Measurements from ENCODE around the gene TRIM71. TPM values are rescaled to one million over a fixed set of nuclear protein-coding genes. Genes with fewer than 3 reads are reported as not detected.
A peak's percentile ranks its signal among the peaks of the same experiment; 100 is the strongest.

The TRIM71 gene
- total RNA-seq, 2 donors from 2014 or later, result not detected

GRCh38 chr3:32813180-32813579, 4.6 kb upstream of the TRIM71 start:
- no peak for DNase-seq (ENCODE audit: low spot score)
- Histone ChIP-seq H3K27ac (no peak overlapping the region), H3K36me3 (no peaks in the 10 kb centered on the region), H3K27me3 (replicated peaks; ENCODE audit: insufficient read depth) (peaks cover 12% of the 10 kb centered on the region), H3K4me3 (no peak overlapping the region), H3K9me3 (no peaks in the 10 kb centered on the region), H3K4me1 (ENCODE audit: control insufficient read depth in 1 of 2, low read depth in 2 of 2) (peaks cover 8 to 18% of the 10 kb centered on the region in 2 donors)
- ATAC-seq (ENCODE audit: insufficient number of reproducible peaks, low FRiP score, low read depth), result no peak
- TF ChIP-seq CTCF (IDR thresholded peaks at IDR 0.05), result no peak

DNA sequence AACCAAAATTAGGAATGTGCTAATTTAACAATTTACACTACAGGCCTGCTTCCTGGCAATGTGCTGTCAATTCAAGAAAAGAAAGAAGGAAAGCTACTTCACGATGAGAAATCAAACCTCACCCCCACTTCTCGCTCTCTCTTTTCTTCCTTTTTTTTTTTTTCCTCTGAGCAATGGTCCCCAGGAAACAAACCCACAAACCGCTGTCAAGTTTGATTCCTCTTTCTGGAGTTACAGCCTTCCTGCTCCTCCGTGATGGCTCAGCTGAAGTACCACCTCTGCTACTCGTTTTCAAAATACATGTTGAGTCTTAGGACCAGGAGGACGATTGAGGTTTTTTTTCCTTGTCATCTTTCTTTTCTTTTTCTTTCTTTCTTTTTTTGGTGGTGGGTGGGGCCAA, 3.4 kb upstream of the TRIM71 start:
- no peaks in the 10 kb centered on the region for H3K9me3 ChIP-seq
- no peak for TF ChIP-seq CTCF (IDR thresholded peaks at IDR 0.05)
- H3K36me3 ChIP-seq, result no peaks in the 10 kb centered on the region
- no peak overlapping the region for H3K4me3 ChIP-seq
- no peak overlapping the region for H3K27ac ChIP-seq
- peaks cover 8 to 26% of the 10 kb centered on the region in 2 donors for H3K4me1 ChIP-seq (ENCODE audit: control insufficient read depth in 1 of 2, low read depth in 2 of 2)
- no peak for ATAC-seq (ENCODE audit: insufficient number of reproducible peaks, low FRiP score, low read depth)
- H3K27me3 ChIP-seq (replicated peaks; ENCODE audit: insufficient read depth), result peaks cover 20% of the 10 kb centered on the region
- DNase-seq (ENCODE audit: low spot score), result no peak

DNA sequence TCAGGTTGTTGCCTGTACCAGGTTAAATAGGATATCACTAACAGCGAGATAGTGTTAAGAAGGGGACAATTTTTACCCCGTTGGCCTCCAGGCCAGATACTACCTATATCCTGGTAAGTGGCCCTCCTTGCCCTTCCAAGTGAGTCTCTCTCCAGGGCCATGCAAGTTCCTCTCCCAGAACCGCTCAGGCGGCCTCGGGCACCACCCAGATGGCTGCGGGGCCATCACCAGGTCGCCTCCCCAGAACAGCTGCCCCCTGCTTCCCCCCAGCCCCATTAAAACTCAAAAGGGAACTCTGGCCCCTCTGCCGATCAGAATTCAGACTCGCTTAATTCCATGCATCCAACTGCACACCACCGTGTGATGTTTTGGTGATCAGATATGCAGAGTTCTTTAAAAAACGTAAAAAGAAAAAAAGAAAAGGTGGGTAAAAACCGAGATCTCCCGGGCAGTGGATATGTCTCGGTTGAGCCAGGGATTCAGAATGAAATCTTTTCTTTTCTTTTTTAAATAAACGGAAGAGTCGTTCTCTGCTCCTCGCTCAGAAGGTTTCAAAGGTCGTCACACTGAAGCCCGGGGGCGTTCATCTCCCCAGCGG, 1.9 kb upstream of the TRIM71 start:
- ATAC-seq (ENCODE audit: insufficient number of reproducible peaks, low FRiP score, low read depth), result no peak
- peaks cover 8 to 26% of the 10 kb centered on the region in 2 donors for H3K4me1 ChIP-seq (ENCODE audit: control insufficient read depth in 1 of 2, low read depth in 2 of 2)
- H3K27ac ChIP-seq, result no peak overlapping the region
- H3K4me3 ChIP-seq, result no peak overlapping the region
- no peak for DNase-seq (ENCODE audit: low spot score)
- H3K27me3 ChIP-seq (replicated peaks; ENCODE audit: insufficient read depth), result peaks cover 26% of the 10 kb centered on the region
- TF ChIP-seq CTCF (IDR thresholded peaks at IDR 0.05), result no peak
- no peaks in the 10 kb centered on the region for H3K9me3 ChIP-seq
- no peaks in the 10 kb centered on the region for H3K36me3 ChIP-seq

DNA sequence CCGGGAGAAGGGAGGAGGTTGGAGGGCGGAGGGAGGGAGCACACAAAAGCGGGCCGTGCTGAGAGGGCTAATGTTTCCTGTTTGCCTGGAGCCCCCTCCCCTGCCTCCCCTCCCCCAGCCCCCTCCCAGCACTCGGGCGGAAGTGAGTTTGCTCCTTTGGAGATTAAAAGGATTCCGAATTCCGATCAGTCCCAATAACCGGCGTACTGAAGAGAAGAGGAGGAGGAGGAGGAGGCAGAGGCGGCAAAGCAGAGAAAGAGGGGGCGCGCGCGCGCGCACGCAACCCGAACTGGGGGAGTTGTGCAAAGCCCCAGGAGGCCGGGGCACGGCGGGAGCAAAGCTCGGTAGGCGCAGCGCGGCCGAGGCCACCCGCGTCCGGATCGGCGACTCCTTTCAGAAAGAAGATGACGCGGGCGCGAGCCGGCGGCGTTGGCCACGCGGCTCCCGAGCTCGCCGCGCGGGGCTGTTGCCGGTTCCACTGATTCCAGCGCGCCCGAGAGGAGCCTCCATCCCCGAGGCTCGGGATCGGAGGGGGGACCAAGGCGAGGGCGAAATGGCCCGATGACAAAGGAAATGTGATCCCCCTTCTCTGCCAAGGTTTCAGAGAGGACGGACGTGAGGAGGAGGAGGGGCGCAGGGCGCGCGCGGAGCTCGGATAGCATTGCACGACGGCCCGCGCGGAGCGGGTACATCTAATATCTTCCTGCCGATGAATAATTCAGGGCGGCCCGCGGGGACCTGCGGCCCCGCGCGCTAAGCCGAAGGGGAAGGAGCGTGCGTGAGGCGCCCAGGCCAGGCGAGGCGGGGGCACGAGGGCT, 1.1 kb upstream of the TRIM71 start:
- Histone ChIP-seq H3K27me3 (replicated peaks; ENCODE audit: insufficient read depth) (peaks cover 26% of the 10 kb centered on the region), H3K36me3 (no peaks in the 10 kb centered on the region), H3K4me3 (peak overlapping the region; percentile 67), H3K9me3 (no peaks in the 10 kb centered on the region), H3K4me1 (ENCODE audit: control insufficient read depth in 1 of 2, low read depth in 2 of 2) (peaks cover 8 to 28% of the 10 kb centered on the region in 2 donors), H3K27ac (no peak overlapping the region)
- ATAC-seq (ENCODE audit: insufficient number of reproducible peaks, low FRiP score, low read depth) (no peak), DNase-seq (ENCODE audit: low spot score) (no peak)
- no peak for TF ChIP-seq CTCF (IDR thresholded peaks at IDR 0.05)

GRCh38 chr3:32817257-32817557, 590 bp upstream of the TRIM71 start:
- peaks cover 8 to 34% of the 10 kb centered on the region in 2 donors for H3K4me1 ChIP-seq (ENCODE audit: control insufficient read depth in 1 of 2, low read depth in 2 of 2)
- ATAC-seq (ENCODE audit: insufficient number of reproducible peaks, low FRiP score, low read depth) (no peak), DNase-seq (ENCODE audit: low spot score) (no peak)
- no peaks in the 10 kb centered on the region for H3K9me3 ChIP-seq
- H3K4me3 ChIP-seq, result peak overlapping the region; percentile 67
- peaks cover 26% of the 10 kb centered on the region for H3K27me3 ChIP-seq (replicated peaks; ENCODE audit: insufficient read depth)
- no peak for TF ChIP-seq CTCF (IDR thresholded peaks at IDR 0.05)
- H3K27ac ChIP-seq, result no peak overlapping the region
- H3K36me3 ChIP-seq, result no peaks in the 10 kb centered on the region
